Mesenchymal stem cell (in vitro differentiated cells and primary cell): ENCODE results near the gene TMEM272.

Experiments used
- DNase-seq: peaks from one replicate; pipeline ENCODE4 v3.0.0-alpha.2; 2013
- H2AFZ ChIP-seq: one replicate; pipeline ENCODE4 v1.6.1; 2013; ENCODE audit warnings: low read depth, mild to moderate bottlenecking, control low read depth, inconsistent platforms, low read length, moderate library complexity
- H2AK5ac ChIP-seq: 2 replicates; pipeline ENCODE4 v1.6.1; 2013; ENCODE audit warnings: low read length, moderate library complexity, mild to moderate bottlenecking, inconsistent platforms; ENCODE audit not compliant: severe bottlenecking
- H2BK120ac ChIP-seq: one replicate; pipeline ENCODE4 v1.6.1; 2013; ENCODE audit warnings: low read depth, mild to moderate bottlenecking, inconsistent platforms, low read length, moderate library complexity
- H2BK12ac ChIP-seq, 2 experiments: one replicate each; pipeline ENCODE4 v1.6.1; 2013; ENCODE audit warnings: inconsistent platforms in 2 of 2, low read length in 2 of 2, mild to moderate bottlenecking in 2 of 2, moderate library complexity in 2 of 2, control low read depth in 1 of 2
- H2BK15ac ChIP-seq: one replicate; pipeline ENCODE4 v1.6.1; 2013; ENCODE audit warnings: mild to moderate bottlenecking, low read depth, inconsistent platforms; ENCODE audit not compliant: poor library complexity, severe bottlenecking
- H2BK5ac ChIP-seq: 2 replicates; pipeline ENCODE4 v1.6.1; 2013; ENCODE audit warnings: low read depth, mild to moderate bottlenecking, low read length, control low read depth, inconsistent platforms; ENCODE audit not compliant: poor library complexity, severe bottlenecking
- H3K14ac ChIP-seq, 2 experiments: one replicate each; pipeline ENCODE4 v1.6.1; 2013; ENCODE audit warnings: inconsistent platforms in 2 of 2, low read length in 2 of 2, control low read depth in 1 of 2, mild to moderate bottlenecking in 1 of 2, moderate library complexity in 1 of 2
- H3K18ac ChIP-seq, 2 experiments: one replicate each; pipeline ENCODE4 v1.6.1; 2013; ENCODE audit warnings: inconsistent platforms in 2 of 2, low read length in 2 of 2, control low read depth in 1 of 2, low read depth in 1 of 2, mild to moderate bottlenecking in 1 of 2
- H3K23ac ChIP-seq, 2 experiments: one replicate each; pipeline ENCODE4 v1.6.1; 2013; ENCODE audit warnings: inconsistent platforms in 2 of 2, low read length in 2 of 2, mild to moderate bottlenecking in 2 of 2, moderate library complexity in 2 of 2, control low read depth in 1 of 2
- H3K27ac ChIP-seq: 2 replicates; pipeline ENCODE4 v1.5.1; 2013; ENCODE audit warnings: mild to moderate bottlenecking, moderate library complexity, low read length, control low read depth, inconsistent platforms; ENCODE audit not compliant: poor library complexity, severe bottlenecking
- H3K27me3 ChIP-seq, 2 experiments: 2 replicates each; pipeline versions ENCODE4 v1.6.1 to v1.7.0; 2013; ENCODE audit warnings: low read length in 2 of 2, mild to moderate bottlenecking in 2 of 2, moderate library complexity in 2 of 2, control low read depth in 1 of 2, inconsistent platforms in 1 of 2; ENCODE audit not compliant: control insufficient read depth in 1 of 2, insufficient read depth in 1 of 2
- H3K36me3 ChIP-seq, 2 experiments: 2 replicates each; pipeline versions ENCODE4 v1.6.1 to v1.7.0; 2013; ENCODE audit warnings: low read length in 2 of 2, control low read depth in 1 of 2, inconsistent platforms in 1 of 2, low read depth in 1 of 2, mild to moderate bottlenecking in 1 of 2; ENCODE audit not compliant: insufficient read depth in 2 of 2, control insufficient read depth in 1 of 2
- H3K4ac ChIP-seq, 2 experiments: one replicate each; pipeline ENCODE4 v1.6.1; 2013; ENCODE audit warnings: inconsistent platforms in 2 of 2, low read length in 2 of 2, mild to moderate bottlenecking in 2 of 2, moderate library complexity in 2 of 2, control low read depth in 1 of 2, low read depth in 1 of 2
- H3K4me1 ChIP-seq: 2 replicates; pipeline ENCODE4 v1.6.1; 2013; ENCODE audit warnings: low read depth, low read length, control low read depth; ENCODE audit not compliant: control insufficient read depth, insufficient read depth
- H3K4me2 ChIP-seq: 2 replicates; pipeline ENCODE4 v1.6.1; 2013; ENCODE audit warnings: low read length, mild to moderate bottlenecking, inconsistent platforms; ENCODE audit not compliant: poor library complexity, severe bottlenecking
- H3K4me3 ChIP-seq, 2 experiments: 2 replicates each; pipeline versions ENCODE4 v1.5.1 to v1.7.0; 2013; ENCODE audit warnings: low read length in 2 of 2, mild to moderate bottlenecking in 2 of 2, control low read depth in 1 of 2, low read depth in 1 of 2; ENCODE audit not compliant: insufficient read depth in 1 of 2
- H3K79me1 ChIP-seq: replicated peaks from 2 replicates; pipeline ENCODE4 v1.6.1; 2013; ENCODE audit warnings: mild to moderate bottlenecking, control low read depth, low read length, inconsistent platforms; ENCODE audit not compliant: poor library complexity, severe bottlenecking
- H3K9ac ChIP-seq: 2 replicates; pipeline ENCODE4 v1.7.0; 2013; ENCODE audit warnings: mild to moderate bottlenecking, low read length, moderate library complexity
- H3K9me3 ChIP-seq: 2 replicates; pipeline ENCODE4 v1.7.0; 2013; ENCODE audit warnings: mild to moderate bottlenecking, low read length; ENCODE audit not compliant: control insufficient read depth
- H4K8ac ChIP-seq: one replicate; pipeline ENCODE4 v1.6.1; 2013; ENCODE audit warnings: inconsistent platforms, mild to moderate bottlenecking, low read length, moderate library complexity
- H4K91ac ChIP-seq: one replicate; pipeline ENCODE4 v1.6.1; 2013; ENCODE audit warnings: mild to moderate bottlenecking, low read length, inconsistent platforms
- WGBS: methylation state at CpG from one replicate; pipeline ENCODE4 v1.1.7; 2013; ENCODE audit warnings: mixed read lengths; 5-methylcytosine and 5-hydroxymethylcytosine counted together

The TMEM272 gene

DNA sequence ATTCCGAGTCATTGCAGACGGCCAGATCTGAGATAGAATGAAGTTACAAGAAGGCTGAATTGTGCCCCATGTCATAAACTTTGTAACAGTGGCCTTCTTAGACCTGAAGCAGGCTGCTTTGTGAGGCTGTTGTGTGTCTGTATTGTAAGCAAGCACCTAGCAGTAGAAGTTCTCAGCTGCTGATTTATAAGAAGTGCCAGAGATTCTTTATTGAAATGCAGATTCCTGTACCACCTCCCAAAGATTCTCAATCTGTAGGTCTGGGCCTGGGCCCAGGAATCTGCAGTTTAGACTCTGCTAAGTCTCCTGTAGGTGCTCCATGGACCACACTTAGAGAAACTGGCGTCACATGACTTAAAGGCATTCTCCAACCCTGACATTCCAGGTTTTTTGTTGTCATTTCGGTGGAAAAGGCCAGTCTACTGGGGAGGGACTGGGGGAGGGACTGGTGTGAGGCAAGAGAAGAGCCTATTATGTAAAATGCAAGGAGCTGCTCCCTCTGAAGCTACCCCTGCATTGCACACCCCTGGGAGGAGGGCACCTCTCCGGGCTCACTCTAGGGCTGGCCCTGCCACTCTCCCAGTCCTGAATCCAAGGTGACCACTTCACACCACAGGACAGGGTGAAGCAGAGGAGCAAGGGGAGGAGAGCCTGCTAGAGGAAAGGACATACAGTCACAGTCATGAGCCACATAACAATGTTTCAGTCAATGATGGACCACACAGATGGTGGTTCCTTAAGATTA is 769 bp upstream of the TMEM272 start:
- peak overlapping the region; percentile 26 for H2BK15ac ChIP-seq
- no peaks in the 10 kb centered on the region for H3K9me3 ChIP-seq
- WGBS: 75% methylated on average over 4 of the region's 5 CpGs
- no peak overlapping the region for H4K91ac ChIP-seq
- H2AFZ ChIP-seq: peak overlapping the region; percentile 54
- no peak overlapping the region for H3K4me3 ChIP-seq
- H3K14ac ChIP-seq: peak overlapping the region in 1 of 2 experiments; percentile 59
- no peak overlapping the region for H3K9ac ChIP-seq
- H3K23ac ChIP-seq: no peak overlapping the region
- peaks cover 9% of the 10 kb centered on the region for H3K4me1 ChIP-seq
- no peaks in the 10 kb centered on the region for H3K36me3 ChIP-seq
- peak overlapping the region in 1 of 2 experiments; percentile 67 for H3K4ac ChIP-seq
- H3K4me2 ChIP-seq: no peak overlapping the region
- H2BK120ac ChIP-seq: no peak overlapping the region
- peak overlapping the region; percentile 88 for H4K8ac ChIP-seq
- H3K27ac ChIP-seq: no peak overlapping the region
- no peak overlapping the region for H2AK5ac ChIP-seq
- no peaks in the 10 kb centered on the region for H3K79me1 ChIP-seq
- no peak overlapping the region for H2BK5ac ChIP-seq
- H2BK12ac ChIP-seq: peak overlapping the region in 1 of 2 experiments; percentile 31
- H3K27me3 ChIP-seq: peaks cover 10 to 15% of the 10 kb centered on the region in 2 experiments
- DNase-seq: no peak
- peak overlapping the region; percentile 67 to 72 for H3K18ac ChIP-seq

DNA sequence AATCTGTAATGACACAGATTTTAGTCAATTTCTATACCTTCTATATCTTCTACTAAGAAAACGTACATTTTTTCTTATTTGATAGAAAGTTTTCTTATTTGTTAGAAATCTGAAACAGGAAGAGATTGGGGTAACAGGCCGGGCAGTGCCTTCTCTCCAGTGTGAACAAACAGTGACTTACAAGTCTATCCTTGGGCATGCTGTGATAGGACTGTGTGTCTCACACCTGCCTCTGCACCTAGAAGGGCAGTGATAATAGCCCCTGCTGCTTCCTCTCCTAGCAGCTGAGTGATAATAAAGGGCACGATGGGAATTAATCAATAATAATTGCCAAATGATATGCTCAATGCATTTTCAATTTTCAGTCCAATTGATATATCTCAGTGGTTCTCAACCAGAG is 1.4 kb downstream of the TMEM272 start:
- Histone ChIP-seq H3K4me2 (no peak overlapping the region), H3K4me1 (peaks cover 5% of the 10 kb centered on the region), H3K27ac (no peak overlapping the region), H2BK15ac (no peak overlapping the region), H3K27me3 (peaks cover 11 to 20% of the 10 kb centered on the region in 2 experiments), H3K79me1 (no peaks in the 10 kb centered on the region), H3K9ac (no peak overlapping the region), H3K4me3 (no peak overlapping the region), H3K14ac (no peak overlapping the region), H4K91ac (no peak overlapping the region), H3K9me3 (no peaks in the 10 kb centered on the region), H2BK12ac (no peak overlapping the region), H2BK5ac (no peak overlapping the region), H2BK120ac (no peak overlapping the region), H2AFZ (no peak overlapping the region), H2AK5ac (no peak overlapping the region), H3K36me3 (no peaks in the 10 kb centered on the region), H4K8ac (no peak overlapping the region), H3K4ac (no peak overlapping the region), H3K23ac (no peak overlapping the region), H3K18ac (no peak overlapping the region)
- no peak for DNase-seq
- 71% methylated on average over 2 of the region's 3 CpGs for WGBS

DNA sequence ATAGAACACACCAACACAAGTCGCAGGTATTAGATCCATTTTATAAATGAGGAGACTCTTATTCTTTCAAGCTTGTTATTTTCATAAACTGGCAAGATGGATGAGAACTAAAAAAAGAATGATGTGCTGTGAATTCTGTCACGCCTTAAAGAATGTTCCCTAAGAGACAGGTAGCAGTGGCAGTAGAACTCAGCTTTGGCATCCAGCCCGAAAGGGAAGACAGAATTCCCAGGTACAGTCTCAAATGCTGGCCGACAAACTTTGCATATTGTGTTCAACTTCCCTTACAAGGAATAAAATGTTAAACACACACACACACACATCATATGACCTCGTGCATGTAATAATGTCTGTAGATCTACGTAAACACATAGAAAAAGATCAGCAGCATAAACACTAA is 3.2 kb downstream of the TMEM272 start:
- Histone ChIP-seq H2BK120ac (no peak overlapping the region), H3K4me2 (no peak overlapping the region), H3K14ac (no peak overlapping the region), H3K79me1 (no peaks in the 10 kb centered on the region), H2AK5ac (no peak overlapping the region), H3K27ac (no peak overlapping the region), H3K18ac (no peak overlapping the region), H3K4me1 (peaks cover 10% of the 10 kb centered on the region), H3K9me3 (no peaks in the 10 kb centered on the region), H3K9ac (no peak overlapping the region), H2BK15ac (no peak overlapping the region), H3K4ac (no peak overlapping the region), H3K36me3 (no peaks in the 10 kb centered on the region), H4K8ac (no peak overlapping the region), H3K4me3 (no peak overlapping the region), H2BK5ac (no peak overlapping the region), H4K91ac (no peak overlapping the region), H2BK12ac (no peak overlapping the region), H2AFZ (no peak overlapping the region), H3K23ac (no peak overlapping the region), H3K27me3 (peaks cover 11 to 30% of the 10 kb centered on the region in 2 experiments)
- no peak for DNase-seq
- WGBS: 93% methylated on average over 4 of the region's 6 CpGs

DNA sequence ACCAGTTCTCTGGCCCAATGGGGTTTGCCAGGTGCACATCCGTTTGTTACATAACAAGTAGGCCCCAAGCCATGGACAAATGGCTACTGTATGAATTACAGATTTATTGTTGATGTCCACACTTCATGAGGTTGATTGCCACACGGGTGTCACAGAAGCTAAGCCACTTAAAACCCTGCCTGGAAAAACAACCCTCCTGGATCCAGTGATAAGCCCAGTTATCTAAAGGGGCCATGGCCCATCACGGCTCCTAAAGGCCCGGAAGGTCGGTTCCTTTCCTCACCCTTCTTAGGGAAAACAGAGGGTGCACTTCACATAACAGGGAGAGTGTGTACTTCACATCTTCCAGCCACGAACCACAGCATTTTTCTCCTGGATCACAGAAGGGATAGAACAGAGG is 4.1 kb downstream of the TMEM272 start:
- Histone ChIP-seq H3K4ac (no peak overlapping the region), H2BK15ac (no peak overlapping the region), H3K9me3 (no peaks in the 10 kb centered on the region), H3K23ac (no peak overlapping the region), H3K4me2 (no peak overlapping the region), H3K27me3 (peaks cover 11 to 31% of the 10 kb centered on the region in 2 experiments), H2BK5ac (no peak overlapping the region), H4K8ac (no peak overlapping the region), H3K14ac (no peak overlapping the region), H3K9ac (no peak overlapping the region), H3K18ac (peak overlapping the region in 1 of 2 experiments; percentile 42), H2AFZ (no peak overlapping the region), H2AK5ac (no peak overlapping the region), H3K4me3 (no peak overlapping the region), H3K4me1 (peaks cover 10% of the 10 kb centered on the region), H2BK120ac (no peak overlapping the region), H4K91ac (no peak overlapping the region), H3K27ac (no peak overlapping the region), H3K79me1 (no peaks in the 10 kb centered on the region), H2BK12ac (no peak overlapping the region), H3K36me3 (no peaks in the 10 kb centered on the region)
- DNase-seq: no peak
- WGBS: 95% methylated on average over 6 of the region's 6 CpGs
